H1 (cell line): ENCODE measurements around the gene IDH3A. TPM values are rescaled to one million over a fixed set of nuclear protein-coding genes. Genes with fewer than 3 reads are reported as not detected.

ENCODE experiments used
- CTCF ChIA-PET: fragments of 300-600 bp; sonication (Branson Sonifier 250); formaldehyde crosslinking; loops from one replicate; lab custom pipeline; 2021; ENCODE audit not compliant: partially characterized antibody; lab: Charles Lee
- POLR2A ChIA-PET: fragments of 300-600 bp; sonication (Branson Sonifier 250); formaldehyde crosslinking; loops from one replicate; lab custom pipeline; 2021; ENCODE audit warnings: inconsistent platforms; ENCODE audit not compliant: partially characterized antibody; lab: Charles Lee
- DNase-seq, 2 experiments: peaks; one replicate each; pipeline versions ENCODE4 v3.0.0 to v3.0.0-alpha.2; 2010 to 2022; ENCODE audit warnings: low spot score in 2 of 2, low read depth in 1 of 2, mixed read lengths in 1 of 2
- FAIRE-seq: peaks from 2 replicates; lab custom pipeline; 2011; peaks lifted over from hg19 to GRCh38; lab: Jason Lieb, UNC
- H2AFZ ChIP-seq: 2 replicates; pipeline ENCODE4 v1.8.1; 2012; ENCODE audit warnings: low read length, inconsistent platforms
- H2AK5ac ChIP-seq: 2 replicates; pipeline ENCODE4 v1.6.1; 2013; ENCODE audit warnings: low read depth, low read length
- H2BK120ac ChIP-seq: replicated peaks from 2 replicates; pipeline ENCODE3; 2013; ENCODE audit warnings: low read depth, low read length, inconsistent platforms
- H2BK12ac ChIP-seq: 2 replicates; pipeline ENCODE4 v1.6.1; 2013; ENCODE audit warnings: low read depth, low read length
- H2BK15ac ChIP-seq: 2 replicates; pipeline ENCODE4 v1.6.1; 2013; ENCODE audit warnings: low read length
- H2BK20ac ChIP-seq: 2 replicates; pipeline ENCODE4 v1.6.1; 2013; ENCODE audit warnings: low read length
- H2BK5ac ChIP-seq: 2 replicates; pipeline ENCODE4 v1.6.1; 2013; ENCODE audit warnings: low read depth, low read length
- H3K14ac ChIP-seq: 2 replicates; pipeline ENCODE4 v1.6.1; 2013; ENCODE audit warnings: inconsistent platforms; ENCODE audit not compliant: insufficient read length
- H3K18ac ChIP-seq: 2 replicates; pipeline ENCODE4 v1.6.1; 2013; ENCODE audit warnings: low read length; ENCODE audit errors: extremely low read depth
- H3K23ac ChIP-seq: 2 replicates; pipeline ENCODE4 v1.6.1; 2013; ENCODE audit warnings: inconsistent platforms; ENCODE audit not compliant: insufficient read length
- H3K23me2 ChIP-seq: 2 replicates; pipeline ENCODE4 v1.6.1; 2013; ENCODE audit warnings: low read depth, low read length
- H3K27ac ChIP-seq: 2 replicates; pipeline ENCODE4 v1.6.1; 2011; ENCODE audit warnings: low read depth, low read length, inconsistent platforms
- H3K27me3 ChIP-seq, 4 experiments: replicated peaks in 1 of 4; 1 replicate in 1 of 4; 2 replicates in 3 of 4; pipeline versions ENCODE4 v1.6.1 to v1.8.1; 2011 to 2013; ENCODE audit warnings: low read length in 3 of 4, mild to moderate bottlenecking in 3 of 4, inconsistent platforms in 2 of 4, mixed read lengths in 2 of 4, moderate library complexity in 1 of 4; ENCODE audit not compliant: control insufficient read depth in 3 of 4, insufficient read depth in 3 of 4; ENCODE audit errors: extremely low read depth in 1 of 4
- H3K36me3 ChIP-seq, 4 experiments: 2 replicates each; pipeline versions ENCODE4 v1.6.1 to v1.8.1; 2011 to 2013; ENCODE audit warnings: mild to moderate bottlenecking in 4 of 4, low read length in 3 of 4, moderate library complexity in 2 of 4, control low read depth in 1 of 4, inconsistent platforms in 1 of 4; ENCODE audit not compliant: insufficient read depth in 4 of 4, control insufficient read depth in 2 of 4
- H3K4ac ChIP-seq: replicated peaks from 2 replicates; pipeline ENCODE3; 2013; ENCODE audit warnings: low read length, low read depth, mixed read lengths, inconsistent platforms; ENCODE audit not compliant: insufficient read length
- H3K4me1 ChIP-seq, 4 experiments: replicated peaks in 1 of 4; 1 replicate in 1 of 4; 2 replicates in 3 of 4; pipeline versions ENCODE4 v1.6.1 to v1.8.1; 2011 to 2013; ENCODE audit warnings: low read length in 3 of 4, inconsistent platforms in 2 of 4, mixed read lengths in 1 of 4; ENCODE audit not compliant: insufficient read depth in 4 of 4, control insufficient read depth in 3 of 4
- H3K4me2 ChIP-seq, 2 experiments: 2 replicates each; pipeline versions ENCODE4 v1.6.1 to v1.8.1; 2011 to 2013; ENCODE audit warnings: low read depth in 2 of 2, low read length in 2 of 2, control low read depth in 1 of 2, inconsistent platforms in 1 of 2, mild to moderate bottlenecking in 1 of 2; ENCODE audit not compliant: insufficient read depth in 1 of 2
- H3K4me3 ChIP-seq, 4 experiments: fragments of 200-600, 300-600 bp in 1 of 4; sonication (generic), shearing (Covaris generic), sonication (Bioruptor Twin) in 1 of 4; 2 replicates each; pipeline versions ENCODE4 v1.5.1 to v1.8.1; 2011 to 2016; ENCODE audit warnings: low read length in 4 of 4, low read depth in 3 of 4, control low read depth in 2 of 4, inconsistent platforms in 2 of 4, mild to moderate bottlenecking in 2 of 4, mixed read lengths in 1 of 4, moderate library complexity in 1 of 4; ENCODE audit not compliant: insufficient read depth in 2 of 4; ENCODE audit errors: extremely low read depth in 1 of 4
- H3K56ac ChIP-seq: replicated peaks from 2 replicates; pipeline ENCODE3; 2013; ENCODE audit warnings: low read depth, mild to moderate bottlenecking, mixed read lengths, low read length, inconsistent platforms; ENCODE audit not compliant: insufficient read length
- H3K79me1 ChIP-seq: 2 replicates; pipeline ENCODE4 v1.6.1; 2013; ENCODE audit warnings: low read depth, low read length, control low read depth
- H3K79me2 ChIP-seq, 2 experiments: 2 replicates each; pipeline versions ENCODE4 v1.6.1 to v1.8.1; 2012 to 2013; ENCODE audit warnings: low read length in 2 of 2, mild to moderate bottlenecking in 2 of 2, inconsistent platforms in 1 of 2; ENCODE audit not compliant: insufficient read depth in 2 of 2, control insufficient read depth in 1 of 2
- H3K9ac ChIP-seq, 4 experiments: replicated peaks in 1 of 4; 1 replicate in 1 of 4; 2 replicates in 3 of 4; pipeline versions ENCODE4 v1.6.1 to v1.8.1; 2011 to 2013; ENCODE audit warnings: low read depth in 3 of 4, low read length in 3 of 4, control low read depth in 2 of 4, mild to moderate bottlenecking in 2 of 4, moderate library complexity in 2 of 4, inconsistent platforms in 1 of 4; ENCODE audit errors: extremely low read depth in 1 of 4
- H3K9me3 ChIP-seq, 2 experiments: 2 replicates each; pipeline versions ENCODE4 v1.6.1 to v1.8.1; 2012 to 2013; ENCODE audit warnings: mild to moderate bottlenecking in 2 of 2, moderate library complexity in 2 of 2, control low read depth in 1 of 2, inconsistent platforms in 1 of 2, low read depth in 1 of 2, low read length in 1 of 2, mixed read lengths in 1 of 2; ENCODE audit not compliant: insufficient read depth in 2 of 2
- H4K20me1 ChIP-seq, 2 experiments: replicated peaks in 1 of 2; 2 replicates each; pipeline versions ENCODE3 to v1.8.1; 2011 to 2013; ENCODE audit warnings: inconsistent platforms in 2 of 2, low read length in 2 of 2, mild to moderate bottlenecking in 1 of 2; ENCODE audit not compliant: insufficient read depth in 2 of 2, control insufficient read depth in 1 of 2
- H4K5ac ChIP-seq: 2 replicates; pipeline ENCODE4 v1.6.1; 2013; ENCODE audit warnings: low read length, low read depth, mixed read lengths, inconsistent platforms; ENCODE audit not compliant: insufficient read length
- H4K8ac ChIP-seq: 2 replicates; pipeline ENCODE4 v1.8.0; 2013; ENCODE audit warnings: mild to moderate bottlenecking, moderate library complexity, low read length, inconsistent platforms; ENCODE audit not compliant: insufficient read depth; ENCODE audit errors: extremely low read depth
- H4K91ac ChIP-seq: replicated peaks from 2 replicates; pipeline ENCODE3; 2013; ENCODE audit warnings: low read length, mixed read lengths, inconsistent platforms; ENCODE audit not compliant: insufficient read length
- CBX5 ChIP-seq: fragments of 300-800, 300-1000 bp; sonication (generic); IDR thresholded peaks from 2 replicates; pipeline ENCODE4 v1.7.1; 2016; ENCODE audit warnings: antibody characterized with exemption, low read length, low read depth
- PHF8 ChIP-seq: fragments of 200-600 bp; sonication (generic); conservative IDR thresholded peaks from 2 replicates; pipeline ENCODE4 v1.7.1; 2012; ENCODE audit warnings: low read depth, mild to moderate bottlenecking, inconsistent platforms, low read length, moderate library complexity
- RXRA ChIP-seq: IDR thresholded peaks from 2 replicates; pipeline ENCODE4 v1.6.1; 2011; ENCODE audit warnings: low read depth, mild to moderate bottlenecking, low read length, moderate library complexity; ENCODE audit not compliant: insufficient read depth
- SIN3A ChIP-seq, 2 experiments: IDR thresholded peaks in 1 of 2; conservative IDR thresholded peaks in 1 of 2; 2 replicates each; pipeline ENCODE4 v1.6.1; 2011 to 2012; ENCODE audit warnings: low read length in 2 of 2, improper control_type of control experiment in 1 of 2, low read depth in 1 of 2, mild to moderate bottlenecking in 1 of 2
- ZNF274 ChIP-seq: IDR thresholded peaks from 2 replicates; pipeline ENCODE4 v1.7.0; 2012; ENCODE audit warnings: low read length, borderline replicate concordance; ENCODE audit errors: extremely low read depth
- WGBS, 2 experiments: shearing (Covaris generic) in 1 of 2; methylation state at CpG; one replicate each; pipeline versions ENCODE4 v1.1.6 to v1.1.7; 2013 to 2015; ENCODE audit warnings: low lambda C conversion rate in 2 of 2, mixed read lengths in 2 of 2, inconsistent platforms in 1 of 2, low coverage in 1 of 2, missing lambda C conversion rate in 1 of 2; ENCODE audit not compliant: insufficient replicate concordance in 2 of 2, insufficient coverage in 1 of 2, insufficient read length in 1 of 2; ENCODE audit errors: extremely low coverage in 1 of 2, missing lambda C conversion rate in 1 of 2; 5-methylcytosine and 5-hydroxymethylcytosine counted together
- polyA plus RNA-seq, 7 experiments: library from polyadenylated mRNA; depleted of rRNA in 3 of 7; stranded (reverse) in 5 of 7; unstranded in 2 of 7; fragments of >200 nt in 5 of 7; fragments of 200-250 nt in 2 of 7; gene quantifications; 1 replicate in 5 of 7; 2 replicates in 1 of 7; 4 replicates in 1 of 7; pipeline versions ENCODE4 v1.2.1 to v1.2.3, GENCODE V29; 2011 to 2013; ENCODE audit warnings: missing spikeins in 2 of 7, mixed read lengths in 2 of 7
- total RNA-seq: library from RNA; stranded (reverse); fragmentation: NEBNext Ultra II Directional; extraction: Animal tissue kit (Norgen Biotek cat#: 25700); gene quantifications from 2 replicates; pipeline ENCODE4 v1.2.1, GENCODE V29; 2021

IDH3A gene
- total and polyA plus RNA-seq, 2 of the 8 experiments (the other 6 are each of a cell fraction or from before 2014, with no cell fraction given) = 23.4 to 36.8 TPM

- Histone ChIP-seq H3K27ac (no peak overlapping the region), H4K20me1 (peaks cover 0 to 1% of the 10 kb centered on the region in 2 experiments), H3K79me2 (no peaks in the 10 kb centered on the region), H3K9ac (no peak overlapping the region), H3K4me2 (no peak overlapping the region), H3K36me3 (peaks cover 0 to 11% (median 5%) of the 10 kb centered on the region in 4 experiments; a peak in 5 of 8 replicates), H3K4me3 (no peak overlapping the region), H2BK15ac (no peak overlapping the region), H3K79me1 (no peaks in the 10 kb centered on the region), H3K56ac (no peak overlapping the region), H3K9me3 (no peaks in the 10 kb centered on the region), H2BK12ac (no peak overlapping the region), H3K23me2 (no peaks in the 10 kb centered on the region; the same call in 1 of the 2 replicates), H2AFZ (no peak overlapping the region), H3K23ac (no peak overlapping the region), H4K91ac (no peak overlapping the region), H4K5ac (no peak overlapping the region), H3K18ac (no peak overlapping the region), H3K4me1 (peaks cover 0 to 4% (median 0%) of the 10 kb centered on the region in 4 experiments; a peak in 2 of 7 replicates), H3K4ac (no peak overlapping the region), H3K27me3 (no peaks in the 10 kb centered on the region), H3K14ac (no peak overlapping the region), H2BK5ac (no peak overlapping the region), H2BK120ac (no peak overlapping the region), H2BK20ac (no peak overlapping the region), H2AK5ac (no peak overlapping the region), H4K8ac (no peak overlapping the region)
- CTCF ChIA-PET = interaction anchor here (0.9 to 2.0 kb wide), 4 partner anchors 10 to 80 kb away, joined by 3 to 4 read pairs (median 4); partner anchors contain the start of gene IDH3A
- DNase-seq (no peak), FAIRE-seq (no peak)
- POLR2A ChIA-PET = no interaction called here
- 88% methylated on average over 3 of the region's 3 CpGs; no CpG with 5 or more reads in 1 of the 2 experiments for WGBS, 2 experiments
- TF ChIP-seq CBX5 = no peak
- no peak for TF ChIP-seq RXRA
- TF ChIP-seq PHF8 = no peak
- TF ChIP-seq ZNF274 = no peak
- TF ChIP-seq SIN3A (conservative IDR thresholded peaks at IDR 0.05 in 1 of 2, IDR thresholded peaks at IDR 0.05 in 1 of 2; ENCODE audit: low read depth in 1 of 2, low read length in 2 of 2) = no peak
These were observed 10.2 kb downstream of the IDH3A start for GRCh38 chr15:78159395-78159794.
